Measurements from ENCODE around the gene SULT1C3. TPM values are rescaled to one million over a fixed set of nuclear protein-coding genes. Genes with fewer than 3 reads are reported as not detected.

SULT1C3 gene
- total and polyA plus RNA-seq, 2 of the 13 experiments (the other 11 are each of a cell fraction or from before 2014, with no cell fraction given): not detected

DNA sequence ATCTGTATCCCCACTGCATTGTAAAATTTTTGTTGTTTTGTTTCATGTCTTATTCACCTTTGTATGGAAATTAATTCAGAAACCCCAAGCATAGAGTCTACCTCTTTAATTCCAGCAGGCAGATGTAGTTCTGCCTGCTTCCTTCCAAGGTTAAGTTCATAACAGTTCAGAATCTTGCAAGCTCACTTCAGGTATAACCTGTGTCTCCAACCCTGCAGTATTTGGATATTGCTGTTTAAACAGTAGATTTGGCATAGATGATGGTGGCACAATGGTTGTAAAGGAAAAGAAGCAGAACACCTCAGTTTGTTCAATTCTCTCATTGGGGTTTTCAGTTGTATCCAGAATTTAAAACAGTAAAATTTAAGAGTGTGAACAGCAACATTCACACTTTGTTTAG is 70.1 kb downstream of the SULT1C3 start (continued):
- no peak for TF ChIP-seq FOXA1 (IDR thresholded peaks at IDR 0.05)
- no peak for TF ChIP-seq FOXA1 (CRISPR knock-in tag; IDR thresholded peaks at IDR 0.05)
- no peak for TF ChIP-seq ZNF276 (CRISPR knock-in tag; IDR thresholded peaks at IDR 0.05; ENCODE audit: low read depth)
- TF ChIP-seq ZNF816 (CRISPR knock-in tag; IDR thresholded peaks at IDR 0.05; ENCODE audit: borderline replicate concordance): no peak
- no peak for TF ChIP-seq ARID2 (CRISPR knock-in tag; IDR thresholded peaks at IDR 0.05; ENCODE audit: borderline replicate concordance)
- TF ChIP-seq, protein P1, sequence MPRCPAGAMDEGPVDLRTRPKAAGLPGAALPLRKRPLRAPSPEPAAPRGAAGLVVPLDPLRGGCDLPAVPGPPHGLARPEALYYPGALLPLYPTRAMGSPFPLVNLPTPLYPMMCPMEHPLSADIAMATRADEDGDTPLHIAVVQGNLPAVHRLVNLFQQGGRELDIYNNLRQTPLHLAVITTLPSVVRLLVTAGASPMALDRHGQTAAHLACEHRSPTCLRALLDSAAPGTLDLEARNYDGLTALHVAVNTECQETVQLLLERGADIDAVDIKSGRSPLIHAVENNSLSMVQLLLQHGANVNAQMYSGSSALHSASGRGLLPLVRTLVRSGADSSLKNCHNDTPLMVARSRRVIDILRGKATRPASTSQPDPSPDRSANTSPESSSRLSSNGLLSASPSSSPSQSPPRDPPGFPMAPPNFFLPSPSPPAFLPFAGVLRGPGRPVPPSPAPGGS (CRISPR knock-in tag; IDR thresholded peaks at IDR 0.05): no peak
- TF ChIP-seq ZNF451 (CRISPR knock-in tag; IDR thresholded peaks at IDR 0.05): no peak
- TF ChIP-seq LRRFIP1 (CRISPR knock-in tag; conservative IDR thresholded peaks at IDR 0.05): no peak
- TF ChIP-seq ZFX (CRISPR knock-in tag; IDR thresholded peaks at IDR 0.05; ENCODE audit: low read depth): no peak

Other genes starting within 250 kb of the SULT1C3 start
- 6.2 and 10.1 TPM in 2 replicates for gene SULT1C2, start 48.9 kb downstream of the SULT1C3 start, total RNA-seq (2016; rRNA removed; fragmentation: Illumina TruSeq; extraction: Trizol)
- 4.0 and 5.3 TPM in 2 replicates for gene SULT1C2, start 48.9 kb downstream of the SULT1C3 start, polyA plus RNA-seq (2011; rRNA removed)
- 1.3 and 2.6 TPM in 2 replicates for gene SULT1C4, start 138.0 kb downstream of the SULT1C3 start, total RNA-seq (2016; rRNA removed; fragmentation: Illumina TruSeq; extraction: Trizol)
- 8.3 and 8.6 TPM in 2 replicates for gene SULT1C4, start 138.0 kb downstream of the SULT1C3 start, polyA plus RNA-seq (2011; rRNA removed)
- gene GCC2, start 209.2 kb downstream of the SULT1C3 start, total RNA-seq (2016; rRNA removed; fragmentation: Illumina TruSeq; extraction: Trizol): 22.5 and 30.6 TPM in 2 replicates
- 15.2 and 17.6 TPM in 2 replicates for gene GCC2, start 209.2 kb downstream of the SULT1C3 start, polyA plus RNA-seq (2011; rRNA removed)

All from HepG2 (cell line).